ENCODE results near the gene CAMTA1. TPM values are rescaled to one million over a fixed set of nuclear protein-coding genes. Genes with fewer than 3 reads are reported as not detected.

The CAMTA1 gene
- total and polyA plus RNA-seq, 12 donors: 123 to 265 (median 142) TPM

DNA sequence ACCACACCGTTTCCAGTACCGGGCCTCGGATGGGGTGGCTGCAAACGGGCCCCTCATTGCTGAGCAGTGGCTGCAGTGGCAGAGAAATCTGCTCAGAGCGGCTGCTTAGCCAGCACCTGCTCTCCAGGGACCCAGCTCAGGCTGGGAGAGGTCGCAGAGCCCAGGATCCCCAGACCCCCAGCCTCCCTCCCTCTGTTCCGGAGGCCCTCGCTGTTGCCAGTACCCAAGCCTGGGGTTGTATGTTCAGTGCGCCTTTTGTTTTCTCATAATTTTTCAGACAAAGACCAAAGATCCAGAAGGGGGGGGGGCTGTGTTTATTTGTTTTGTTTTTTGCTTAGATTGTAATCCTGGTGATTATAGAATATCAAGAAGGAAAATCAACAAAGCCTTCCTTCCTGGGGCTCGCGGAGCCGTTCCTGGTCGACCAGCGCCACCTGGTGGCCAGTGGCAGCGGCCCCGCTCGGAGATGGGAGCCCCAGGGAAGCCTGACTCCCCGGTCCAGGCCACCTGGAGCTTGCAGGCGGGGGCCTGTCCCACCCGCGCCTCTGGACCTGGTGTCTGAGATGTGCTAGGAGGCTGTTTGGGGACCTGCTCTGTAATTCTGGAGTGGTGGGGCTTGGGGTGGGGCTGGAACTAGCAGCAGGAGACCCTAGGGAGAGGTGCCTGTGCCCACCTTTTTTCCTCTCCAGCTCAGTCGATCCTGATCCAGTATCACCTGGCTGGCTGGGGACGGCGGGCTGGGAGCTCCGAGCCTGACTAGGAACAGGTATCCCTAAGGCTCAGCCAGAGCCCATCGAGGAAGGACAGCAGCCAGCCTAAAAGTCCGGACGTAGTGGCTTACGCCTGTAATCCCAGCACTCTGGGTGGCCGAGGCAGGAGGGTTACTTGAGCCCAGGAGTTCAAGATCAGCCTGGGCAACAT is 862.0 kb downstream of the CAMTA1 start:
- TF ChIP-seq, protein P1, sequence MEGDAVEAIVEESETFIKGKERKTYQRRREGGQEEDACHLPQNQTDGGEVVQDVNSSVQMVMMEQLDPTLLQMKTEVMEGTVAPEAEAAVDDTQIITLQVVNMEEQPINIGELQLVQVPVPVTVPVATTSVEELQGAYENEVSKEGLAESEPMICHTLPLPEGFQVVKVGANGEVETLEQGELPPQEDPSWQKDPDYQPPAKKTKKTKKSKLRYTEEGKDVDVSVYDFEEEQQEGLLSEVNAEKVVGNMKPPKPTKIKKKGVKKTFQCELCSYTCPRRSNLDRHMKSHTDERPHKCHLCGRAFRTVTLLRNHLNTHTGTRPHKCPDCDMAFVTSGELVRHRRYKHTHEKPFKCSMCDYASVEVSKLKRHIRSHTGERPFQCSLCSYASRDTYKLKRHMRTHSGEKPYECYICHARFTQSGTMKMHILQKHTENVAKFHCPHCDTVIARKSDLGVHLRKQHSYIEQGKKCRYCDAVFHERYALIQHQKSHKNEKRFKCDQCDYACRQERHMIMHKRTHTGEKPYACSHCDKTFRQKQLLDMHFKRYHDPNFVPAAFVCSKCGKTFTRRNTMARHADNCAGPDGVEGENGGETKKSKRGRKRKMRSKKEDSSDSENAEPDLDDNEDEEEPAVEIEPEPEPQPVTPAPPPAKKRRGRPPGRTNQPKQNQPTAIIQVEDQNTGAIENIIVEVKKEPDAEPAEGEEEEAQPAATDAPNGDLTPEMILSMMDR (IDR thresholded peaks at IDR 0.05): peak; percentile 89 to 99 (median 93)
- ATAC-seq (peak in 5 of 8 donors; percentile 32 to 56 (median 41)), DNase-seq (peak; percentile 60 to 79)
- H3K4me3 ChIP-seq: no peak overlapping the region
- peaks cover 0 to 8% (median 0%) of the 10 kb centered on the region in 7 donors for H3K27me3 ChIP-seq
- no peak overlapping the region for H3K27ac ChIP-seq
- intact Hi-C loops (cut with DNase I): loop anchor here (1.0 to 10.0 kb wide), 17 partner anchors 65 to 925 kb away; no protein-coding TSS in a partner anchor
- H3K36me3 ChIP-seq: no peaks in the 10 kb centered on the region
- 44 to 45% methylated on average over 30 of the region's 30 CpGs for WGBS, 2 donors
- H3K4me1 ChIP-seq: peaks cover 2 to 30% (median 19%) of the 10 kb centered on the region in 9 donors
- peaks cover 0 to 6% (median 0%) of the 10 kb centered on the region in 11 donors for H3K9me3 ChIP-seq

DNA sequence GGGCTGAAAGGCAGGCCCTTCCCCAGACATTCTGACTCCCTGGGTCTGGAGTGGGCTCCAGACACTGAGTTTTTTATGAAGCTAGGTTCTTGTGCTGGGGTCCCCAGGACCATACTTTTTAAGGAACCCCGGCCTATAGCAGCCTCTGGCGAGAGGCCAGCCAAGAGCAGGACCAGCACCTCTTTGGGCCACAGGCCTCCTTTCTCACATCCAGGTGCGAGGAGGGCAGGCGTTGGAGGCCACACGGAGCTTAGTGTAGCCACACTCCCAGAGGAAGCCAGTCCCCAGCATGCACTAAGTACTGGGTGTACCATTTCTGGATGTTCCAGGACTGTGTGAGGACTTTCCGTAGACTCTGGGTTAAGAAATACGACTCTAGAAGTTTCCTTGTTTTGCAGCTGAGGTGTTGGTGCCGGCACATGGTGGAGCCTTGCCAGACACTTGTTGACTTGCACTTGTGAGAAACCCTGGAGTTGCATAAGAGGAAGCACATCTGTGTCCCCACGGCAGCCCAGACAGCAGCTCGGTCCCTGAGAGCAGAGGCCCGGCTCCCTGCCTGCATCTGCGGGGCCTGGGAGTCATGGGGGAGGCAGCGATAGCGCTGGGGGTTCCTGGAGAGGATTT is 863.6 kb downstream of the CAMTA1 start:
- no peak overlapping the region for H3K4me3 ChIP-seq
- DNase-seq (peak; percentile 34 to 48), ATAC-seq (peak in 4 of 8 donors; percentile 3 to 53 (median 30))
- no peaks in the 10 kb centered on the region for H3K36me3 ChIP-seq
- TF ChIP-seq, protein P1 (IDR thresholded peaks at IDR 0.05): no peak
- peaks cover 2 to 30% (median 19%) of the 10 kb centered on the region in 9 donors for H3K4me1 ChIP-seq
- WGBS, 2 donors: 43 to 54% methylated on average over 14 of the region's 14 CpGs
- H3K9me3 ChIP-seq: peaks cover 0 to 6% (median 0%) of the 10 kb centered on the region in 11 donors
- H3K27me3 ChIP-seq: peaks cover 0 to 8% (median 0%) of the 10 kb centered on the region in 7 donors
- no peak overlapping the region for H3K27ac ChIP-seq
- intact Hi-C loops (cut with DNase I): loop anchor here (5.0 to 10.0 kb wide), 14 partner anchors 67 to 927 kb away; no protein-coding TSS in a partner anchor

DNA sequence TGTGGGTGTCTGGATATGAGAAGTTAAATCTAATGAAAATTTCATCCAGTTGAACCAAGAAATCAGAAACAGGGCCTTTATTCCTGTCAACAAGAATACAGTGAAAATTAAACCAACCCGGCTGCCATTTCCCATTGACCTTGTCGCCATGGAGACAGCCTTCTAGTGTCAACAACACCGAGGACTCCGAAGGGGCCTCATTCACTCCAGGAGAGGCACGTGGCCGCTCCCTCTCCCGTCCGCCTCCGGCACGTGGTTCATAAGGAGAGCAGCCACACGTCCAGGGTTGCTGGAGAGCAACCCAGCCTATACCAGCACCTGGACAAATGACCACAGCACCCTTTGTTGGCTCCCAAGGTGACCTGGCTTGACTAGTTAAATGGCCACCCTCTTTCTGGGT is 865.5 kb downstream of the CAMTA1 start:
- H3K9me3 ChIP-seq: no peaks in the 10 kb centered on the region
- 63 to 65% methylated on average over 11 of the region's 11 CpGs for WGBS, 2 donors
- TF ChIP-seq, protein P1 (IDR thresholded peaks at IDR 0.05): no peak
- H3K4me1 ChIP-seq: peaks cover 0 to 21% (median 9%) of the 10 kb centered on the region in 9 donors
- no peaks in the 10 kb centered on the region for H3K36me3 ChIP-seq
- DNase-seq (no peak), ATAC-seq (no peak)
- H3K27me3 ChIP-seq: peaks cover 0 to 8% (median 0%) of the 10 kb centered on the region in 7 donors
- intact Hi-C loops (cut with DNase I): no loop called here
- no peak overlapping the region for H3K27ac ChIP-seq
- H3K4me3 ChIP-seq: no peak overlapping the region

DNA sequence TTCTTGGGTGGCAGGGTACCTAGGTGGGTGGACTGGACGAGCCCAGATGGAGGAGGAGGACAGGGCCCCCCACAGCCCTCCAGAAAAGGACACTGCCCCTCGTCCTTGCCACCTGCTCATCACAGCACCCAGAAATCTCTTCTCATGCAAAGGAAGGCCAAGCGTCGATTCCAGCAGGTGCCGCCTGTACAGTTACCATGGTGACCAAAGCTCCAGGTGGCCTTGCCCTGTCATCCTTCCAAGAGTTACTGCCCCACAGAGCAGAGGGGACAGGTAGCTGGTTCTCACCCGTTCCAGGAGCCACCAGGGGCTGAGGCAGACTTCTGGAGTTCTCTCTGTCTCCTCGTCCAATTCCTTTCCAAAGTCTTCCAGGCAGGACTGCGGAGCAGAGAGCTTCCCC is 865.9 kb downstream of the CAMTA1 start:
- ATAC-seq: no peak
- Histone ChIP-seq H3K27ac (no peak overlapping the region), H3K9me3 (no peaks in the 10 kb centered on the region), H3K36me3 (no peaks in the 10 kb centered on the region), H3K27me3 (peaks cover 0 to 8% (median 0%) of the 10 kb centered on the region in 7 donors), H3K4me1 (peaks cover 0 to 20% (median 8%) of the 10 kb centered on the region in 9 donors), H3K4me3 (no peak overlapping the region)
- intact Hi-C loops (cut with DNase I): no loop called here
- WGBS, 2 donors: 91 to 92% methylated on average over 8 of the region's 8 CpGs
- no peak for DNase-seq
- TF ChIP-seq, protein P1 (IDR thresholded peaks at IDR 0.05): no peak
